ENCODE results near the gene TCF7.

- TF ChIP-seq CTCF (IDR thresholded peaks at IDR 0.05) (no peak), POLR2A (IDR thresholded peaks at IDR 0.05) (no peak)
Measured at GRCh38 chr5:134077926-134078580, 36.4 kb upstream of the TCF7 start.
